Ovary (tissue), 9 donors: ENCODE data around the gene RABGEF1. TPM values are rescaled to one million over a fixed set of nuclear protein-coding genes. Genes with fewer than 3 reads are reported as not detected.
"Not testable (repeated sequence)": the region's sequence is repeated elsewhere in the genome, so short reads cannot be mapped to it uniquely, and the experiment has no call there.

Experiments
- DNase-seq, 5 donors: peaks; one replicate each; pipeline ENCODE4 v3.0.0-alpha.2; 2019 to 2020
- H3K27ac ChIP-seq, 2 donors: fragments of 200-600 bp; one replicate each; pipeline versions ENCODE4 v1.5.1 to v1.8.0; 2019 to 2022
- H3K27me3 ChIP-seq: fragments of 200-600 bp; one replicate; pipeline ENCODE4 v1.8.0; 2022
- H3K36me3 ChIP-seq: fragments of 200-600 bp; sonication (generic); one replicate; pipeline ENCODE4 v1.5.1; 2019
- H3K4me1 ChIP-seq: one replicate; pipeline ENCODE4 v1.8.1; 2013; ENCODE audit warnings: mild to moderate bottlenecking, moderate library complexity; ENCODE audit not compliant: insufficient read depth
- H3K4me3 ChIP-seq: fragments of 200-600 bp; sonication (generic); one replicate; pipeline ENCODE4 v1.5.1; 2017
- H3K9me3 ChIP-seq, 2 donors: fragments of 200-600 bp in 1 of 2; sonication (generic) in 1 of 2; one replicate each; pipeline versions ENCODE4 v1.5.1 to v1.8.1; 2013 to 2019; ENCODE audit warnings: mild to moderate bottlenecking in 1 of 2, moderate library complexity in 1 of 2
- CTCF ChIP-seq, 3 donors: fragments of 450-650 bp in 2 of 3; fragments of 200-600 bp in 1 of 3; IDR thresholded peaks; one replicate each; pipeline versions ENCODE4 v1.5.1 to v1.8.0; 2016 to 2022; ENCODE audit warnings: antibody characterized with exemption in 3 of 3, mild to moderate bottlenecking in 1 of 3
- EP300 ChIP-seq: sonication (generic); formaldehyde crosslinking; IDR thresholded peaks from one replicate; pipeline ENCODE4 v1.6.1; 2017; ENCODE audit warnings: antibody characterized with exemption
- POLR2A ChIP-seq: fragments of 450-650 bp; IDR thresholded peaks from one replicate; pipeline ENCODE4 v1.6.1; 2017; ENCODE audit warnings: antibody characterized with exemption, mild to moderate bottlenecking, moderate library complexity
- WGBS, 3 donors: extraction: QIAGEN DNeasy Blood & Tissue Kit in 1 of 3; methylation state at CpG; one replicate each; pipeline versions ENCODE4 v1.1.5 to v1.1.7; 2013 to 2017; 5-methylcytosine and 5-hydroxymethylcytosine counted together
- intact Hi-C, 4 donors: fragments of 100-400 bp; cut with DNase I; formaldehyde crosslinking; loops; one replicate each; pipeline versions ENCODE4 v1.11.0 to v1.15.1; 2022 to 2023
- polyA plus RNA-seq, 2 donors: library from polyadenylated mRNA; stranded (reverse); fragments of 200-250 nt in 1 of 2; fragments of 350-450 nt in 1 of 2; fragmentation: Illumina TruSeq in 1 of 2; extraction: RNeasy Lipid Tissue Mini Kit (QIAGEN cat#74804) in 1 of 2; gene quantifications; one replicate each; pipeline ENCODE4 v1.2.3, GENCODE V29; 2013 to 2014
- total RNA-seq, 7 donors: library from RNA; depleted of rRNA in 2 of 7; stranded (reverse); fragments of >200 nt in 2 of 7; fragmentation: NEBNext Ultra II Directional in 3 of 7; extraction: Animal tissue kit (Norgen Biotek cat#: 25700) in 3 of 7; gene quantifications; one replicate each; pipeline versions ENCODE4 v1.1.0 to v1.2.4, GENCODE V29; 2016 to 2023
- donor health status: DM: no; HTN: no; CAD: no; lungs with moderate emphysema.
- donor health status: DM: no; HTN: no; CAD: no.
- donor health status: Bipolar disorder and iron deficiency.
- donor health status: DM: yes; HTN: yes; CAD: no.
- donor health status: DM: no; HTN: no; CAD: no.
- donor health status: DM: yes; HTN: yes; CAD: no.

RABGEF1 gene
- total and polyA plus RNA-seq, 9 donors: 13.1 to 29.9 (median 25.4) TPM

- WGBS, 3 donors: 76 to 85% (median 83%) methylated on average over 2 of the region's 2 CpGs
- intact Hi-C loops: no loop called here
- Histone ChIP-seq H3K4me3 (no peak overlapping the region), H3K9me3 (no peaks in the 10 kb centered on the region), H3K27ac (no peak overlapping the region), H3K4me1 (no peaks in the 10 kb centered on the region), H3K36me3 (no peaks in the 10 kb centered on the region), H3K27me3 (no peaks in the 10 kb centered on the region)
- no peak for DNase-seq
- TF ChIP-seq CTCF (IDR thresholded peaks at IDR 0.05): no peak
- TF ChIP-seq EP300: no peak
- no peak for TF ChIP-seq POLR2A
Measured at GRCh38 chr7:66776800-66777442, 36.4 kb downstream of the RABGEF1 start.

- no peak for DNase-seq
- no peak for TF ChIP-seq CTCF (IDR thresholded peaks at IDR 0.05)
- no peak for TF ChIP-seq POLR2A
- TF ChIP-seq EP300: no peak
- H3K4me1 ChIP-seq: no peaks in the 10 kb centered on the region
- WGBS, 3 donors: 31 to 42% (median 36%) methylated on average over 4 of the region's 4 CpGs
- intact Hi-C loops: no loop called here
- H3K9me3 ChIP-seq: no peaks in the 10 kb centered on the region
- H3K4me3 ChIP-seq: no peak overlapping the region
- H3K27ac ChIP-seq: no peak overlapping the region
- H3K27me3 ChIP-seq: no peaks in the 10 kb centered on the region
- no peaks in the 10 kb centered on the region for H3K36me3 ChIP-seq
Measured at GRCh38 chr7:66778201-66778600, 37.7 kb downstream of the RABGEF1 start.

GRCh38 chr7:66779669-66780409 is 39.3 kb downstream of the RABGEF1 start:
- H3K4me3 ChIP-seq: no peak overlapping the region
- 58 to 70% (median 59%) methylated on average over 5 of the region's 5 CpGs for WGBS, 3 donors
- no peaks in the 10 kb centered on the region for H3K4me1 ChIP-seq
- intact Hi-C loops: no loop called here
- no peaks in the 10 kb centered on the region for H3K27me3 ChIP-seq
- H3K36me3 ChIP-seq: no peaks in the 10 kb centered on the region
- H3K27ac ChIP-seq: no peak overlapping the region
- no peaks in the 10 kb centered on the region for H3K9me3 ChIP-seq
- DNase-seq: no peak
- TF ChIP-seq CTCF (IDR thresholded peaks at IDR 0.05) (no peak), EP300 (no peak), POLR2A (no peak)

GRCh38 chr7:66781408-66782090 is 41.0 kb downstream of the RABGEF1 start:
- no peak for DNase-seq
- Histone ChIP-seq H3K4me1 (no peaks in the 10 kb centered on the region), H3K27me3 (no peaks in the 10 kb centered on the region), H3K4me3 (no peak overlapping the region), H3K9me3 (no peaks in the 10 kb centered on the region), H3K27ac (no peak overlapping the region), H3K36me3 (no peaks in the 10 kb centered on the region)
- intact Hi-C loops: no loop called here
- WGBS, 3 donors: 87 to 93% (median 88%) methylated on average over 7 of the region's 7 CpGs
- TF ChIP-seq POLR2A (no peak), EP300 (no peak), CTCF (IDR thresholded peaks at IDR 0.05) (no peak)

GRCh38 chr7:66782875-66783274 is 42.3 kb downstream of the RABGEF1 start:
- H3K27ac ChIP-seq, H3K9me3 ChIP-seq, DNase-seq, intact Hi-C loops, H3K36me3 ChIP-seq, H3K4me1 ChIP-seq, H3K4me3 ChIP-seq, H3K27me3 ChIP-seq: not testable (repeated sequence)
- WGBS, 3 donors: 12 to 29% (median 12%) methylated on average over 3 of the region's 3 CpGs

GRCh38 chr7:66783887-66784595 is 43.5 kb downstream of the RABGEF1 start:
- H3K4me1 ChIP-seq, H3K36me3 ChIP-seq, intact Hi-C loops, DNase-seq, H3K4me3 ChIP-seq, H3K9me3 ChIP-seq, H3K27ac ChIP-seq, H3K27me3 ChIP-seq: not testable (repeated sequence)
- WGBS, 3 donors: 29 to 59% (median 47%) methylated on average over 1 of the region's 1 CpG
